HCT116 (cell line): Measurements from ENCODE around the gene GNG2. TPM values are rescaled to one million over a fixed set of nuclear protein-coding genes. Genes with fewer than 3 reads are reported as not detected.

Source experiments
- ATAC-seq: fragments of 200-7000 bp; cut with Tn5 transposase; 2 replicates; pipeline ENCODE4 v1.9.1; 2020; ENCODE audit warnings: mild to moderate bottlenecking, moderate library complexity
- BruUV-seq: library from RNA; stranded (reverse); fragments of 400-500 nt; replicated peaks from 2 replicates; lab custom pipeline; 2021; lab: Mats Ljungman, UMichigan
- CTCF ChIA-PET: fragments of 300-600 bp; sonication (Branson Sonifier 250); formaldehyde crosslinking; loops from one replicate; lab custom pipeline; 2021; ENCODE audit warnings: antibody characterized with exemption; lab: Charles Lee
- POLR2A ChIA-PET: fragments of 300-600, 350-600 bp; sonication (Branson Sonifier 250); formaldehyde crosslinking; loops from one replicate; lab custom pipeline; 2021; ENCODE audit warnings: antibody characterized with exemption; lab: Charles Lee
- RAD21 ChIA-PET, 2 experiments: fragments of 300-600 bp; sonication (Branson Sonifier 250); formaldehyde crosslinking; loops; one replicate each; lab custom pipeline; 2023; ENCODE audit warnings: low total read pairs in 2 of 2; ENCODE audit not compliant: uncharacterized antibody in 2 of 2, unreplicated experiment in 2 of 2, low non-redundant PET in 1 of 2; lab: Charles Lee
- DNase-seq: peaks from one replicate; pipeline ENCODE4 v3.0.0-alpha.2; 2010; ENCODE audit warnings: low read depth, low spot score
- H2AFZ ChIP-seq: fragments of 200-600 bp; shearing (Covaris generic), sonication (generic); 2 replicates; pipeline ENCODE4 v1.6.1; 2017; ENCODE audit warnings: low read depth, mixed run types, mixed read lengths, antibody characterized with exemption, low read length; ENCODE audit not compliant: poor library complexity, severe bottlenecking
- H3K27ac ChIP-seq: 2 replicates; pipeline ENCODE4 v1.5.1; 2012; ENCODE audit warnings: low read depth, low read length
- H3K27me3 ChIP-seq: fragments of 200-600 bp; sonication (generic); 2 replicates; pipeline ENCODE4 v1.6.1; 2016; ENCODE audit warnings: mixed run types, low read length, mixed read lengths; ENCODE audit not compliant: insufficient read depth
- H3K36me3 ChIP-seq, 2 experiments: fragments of 200-500 bp in 1 of 2; fragments of 200-600 bp in 1 of 2; sonication (Bioruptor generic) in 1 of 2; sonication (generic) in 1 of 2; 2 replicates each; pipeline versions ENCODE4 v1.5.1 to v1.6.1; 2014 to 2016; ENCODE audit warnings: low read length in 2 of 2, inconsistent platforms in 1 of 2, mixed read lengths in 1 of 2, mixed run types in 1 of 2; ENCODE audit not compliant: insufficient read depth in 2 of 2, control insufficient read depth in 1 of 2
- H3K4me1 ChIP-seq, 2 experiments: fragments of 200-600 bp in 1 of 2; sonication (generic) in 1 of 2; 2 replicates each; pipeline versions ENCODE4 v1.5.1 to v1.6.1; 2012 to 2017; ENCODE audit warnings: low read length in 2 of 2, inconsistent platforms in 1 of 2, mild to moderate bottlenecking in 1 of 2, mixed read lengths in 1 of 2, mixed run types in 1 of 2, moderate library complexity in 1 of 2; ENCODE audit not compliant: insufficient read depth in 2 of 2, control insufficient read depth in 1 of 2
- H3K4me2 ChIP-seq: fragments of 200-600 bp; sonication (generic); 2 replicates; pipeline ENCODE4 v1.6.1; 2017; ENCODE audit warnings: mixed run types, low read length, mixed read lengths
- H3K4me3 ChIP-seq, 2 experiments: fragments of 200-600 bp in 1 of 2; sonication (generic) in 1 of 2; replicated peaks in 1 of 2; 2 replicates each; pipeline ENCODE4 v1.5.1; 2011 to 2016; ENCODE audit warnings: low read length in 2 of 2, control low read depth in 1 of 2, low read depth in 1 of 2, mild to moderate bottlenecking in 1 of 2, mixed read lengths in 1 of 2, mixed run types in 1 of 2
- H3K79me2 ChIP-seq: fragments of 200-600 bp; sonication (generic); 2 replicates; pipeline ENCODE4 v1.6.1; 2017; ENCODE audit warnings: mild to moderate bottlenecking, mixed run types, low read length, moderate library complexity, mixed read lengths; ENCODE audit not compliant: insufficient read depth
- H3K9ac ChIP-seq: fragments of 200-600 bp; sonication (generic); 2 replicates; pipeline ENCODE4 v1.6.1; 2016; ENCODE audit warnings: low read length, mixed read lengths
- H3K9me2 ChIP-seq: fragments of 200-600 bp; sonication (generic), shearing (Covaris generic); 2 replicates; pipeline ENCODE4 v1.6.1; 2017; ENCODE audit warnings: mixed run types, mild to moderate bottlenecking, moderate library complexity; ENCODE audit not compliant: insufficient read depth
- H3K9me3 ChIP-seq, 2 experiments: fragments of 200-500 bp in 1 of 2; fragments of 200-600 bp in 1 of 2; sonication (Bioruptor generic) in 1 of 2; sonication (generic) in 1 of 2; 2 replicates each; pipeline ENCODE4 v1.6.1; 2014 to 2017; ENCODE audit warnings: low read length in 2 of 2, mixed read lengths in 2 of 2, inconsistent platforms in 1 of 2, low read depth in 1 of 2, mild to moderate bottlenecking in 1 of 2, mixed run types in 1 of 2, moderate library complexity in 1 of 2; ENCODE audit not compliant: control insufficient read depth in 1 of 2, insufficient read depth in 1 of 2
- H4K20me1 ChIP-seq: fragments of 200-600 bp; sonication (generic), shearing (Covaris generic); 2 replicates; pipeline ENCODE4 v1.6.1; 2017; ENCODE audit warnings: mixed run types, mild to moderate bottlenecking, moderate library complexity; ENCODE audit not compliant: insufficient read depth
- ATF3 ChIP-seq: IDR thresholded peaks from 2 replicates; pipeline ENCODE4 v1.6.1; 2012
- EGR1 ChIP-seq: IDR thresholded peaks from 2 replicates; pipeline ENCODE4 v1.6.1; 2012; ENCODE audit warnings: low read depth
- ELF1 ChIP-seq: IDR thresholded peaks from 2 replicates; pipeline ENCODE4 v1.6.1; 2012; ENCODE audit warnings: low read depth, borderline replicate concordance
- FOSL1 ChIP-seq: IDR thresholded peaks from 2 replicates; pipeline ENCODE4 v1.6.1; 2012; ENCODE audit warnings: low read depth
- JUND ChIP-seq: IDR thresholded peaks from 2 replicates; pipeline ENCODE4 v1.6.1; 2012
- POLR2A ChIP-seq: IDR thresholded peaks from 2 replicates; pipeline ENCODE4 v1.7.0; 2011; ENCODE audit warnings: borderline replicate concordance; ENCODE audit not compliant: insufficient read depth, insufficient read length; ENCODE audit errors: extremely low read depth
- POLR2AphosphoS5 ChIP-seq: IDR thresholded peaks from 2 replicates; pipeline ENCODE4 v1.6.1; 2011; ENCODE audit warnings: mild to moderate bottlenecking, low read depth, low read length, moderate library complexity
- RAD21 ChIP-seq: IDR thresholded peaks from 2 replicates; pipeline ENCODE4 v1.6.1; 2012; ENCODE audit warnings: low read depth, mild to moderate bottlenecking
- REST ChIP-seq: IDR thresholded peaks from 2 replicates; pipeline ENCODE4 v1.6.1; 2012; ENCODE audit warnings: low read depth
- SIN3A ChIP-seq: IDR thresholded peaks from 2 replicates; pipeline ENCODE4 v1.6.1; 2012; ENCODE audit warnings: low read depth
- SRF ChIP-seq: IDR thresholded peaks from 2 replicates; pipeline ENCODE4 v1.6.1; 2012; ENCODE audit warnings: low read depth
- YY1 ChIP-seq: IDR thresholded peaks from 2 replicates; pipeline ENCODE4 v1.6.1; 2011; ENCODE audit warnings: low read length, low read depth, moderate library complexity, mild to moderate bottlenecking; ENCODE audit not compliant: insufficient replicate concordance; ENCODE audit errors: extremely low read depth
- ZFX ChIP-seq: fragments of 450-650 bp; IDR thresholded peaks from 2 replicates; pipeline ENCODE4 v1.6.1; 2017
- intact Hi-C: fragments of 100-400 bp; cut with micrococcal nuclease; formaldehyde crosslinking; loops from 2 replicates; pipeline ENCODE4 v1.10.0; 2022
- total RNA-seq: library from RNA; stranded (reverse); gene quantifications from one replicate; pipeline ENCODE4 v1.2.1, GENCODE V29; 2021; ENCODE audit not compliant: unreplicated experiment

Gene GNG2
- total RNA-seq, 1 experiment from 2014 or later = 0.74 TPM

- H3K27me3 ChIP-seq = no peaks in the 10 kb centered on the region
- H3K4me2 ChIP-seq = no peak overlapping the region
- no TSS peak for BruUV-seq
- no peak overlapping the region for H2AFZ ChIP-seq
- no peak for ATAC-seq
- ChIA-PET CTCF (no interaction called here), RAD21 (no interaction called here), POLR2A (no interaction called here)
- H3K79me2 ChIP-seq = no peaks in the 10 kb centered on the region
- TF ChIP-seq ELF1 (no peak), YY1 (no peak), ATF3 (no peak), EGR1 (no peak), SIN3A (no peak), ZFX (no peak), REST (no peak), POLR2A (no peak), RAD21 (no peak), SRF (no peak), JUND (no peak), FOSL1 (no peak), POLR2AphosphoS5 (no peak)
- DNase-seq = no peak
- intact Hi-C loops = no loop called here
- no peaks in the 10 kb centered on the region for H3K36me3 ChIP-seq
- H3K4me1 ChIP-seq = peaks cover 0 to 1% of the 10 kb centered on the region in 2 experiments; a peak in 2 of 4 replicates
- H3K9ac ChIP-seq = no peak overlapping the region
- H3K4me3 ChIP-seq = no peak overlapping the region
- no peaks in the 10 kb centered on the region for H3K9me3 ChIP-seq
- no peak overlapping the region for H3K27ac ChIP-seq
- H4K20me1 ChIP-seq = no peaks in the 10 kb centered on the region
- no peaks in the 10 kb centered on the region for H3K9me2 ChIP-seq
Observed at GRCh38 chr14:51879170-51879569, 18.8 kb downstream of the GNG2 start.
